GM21619 (cell line): Measurements from ENCODE around the gene EP300.
"Not testable (repeated sequence)": the region's sequence is repeated elsewhere in the genome, so short reads cannot be mapped to it uniquely, and the experiment has no call there.

Experiments
- ATAC-seq: cut with Tn5 transposase; IDR thresholded peaks from one replicate; pipeline ENCODE4 v1.9.1; 2021; ENCODE audit not compliant: unreplicated experiment

Gene EP300

DNA sequence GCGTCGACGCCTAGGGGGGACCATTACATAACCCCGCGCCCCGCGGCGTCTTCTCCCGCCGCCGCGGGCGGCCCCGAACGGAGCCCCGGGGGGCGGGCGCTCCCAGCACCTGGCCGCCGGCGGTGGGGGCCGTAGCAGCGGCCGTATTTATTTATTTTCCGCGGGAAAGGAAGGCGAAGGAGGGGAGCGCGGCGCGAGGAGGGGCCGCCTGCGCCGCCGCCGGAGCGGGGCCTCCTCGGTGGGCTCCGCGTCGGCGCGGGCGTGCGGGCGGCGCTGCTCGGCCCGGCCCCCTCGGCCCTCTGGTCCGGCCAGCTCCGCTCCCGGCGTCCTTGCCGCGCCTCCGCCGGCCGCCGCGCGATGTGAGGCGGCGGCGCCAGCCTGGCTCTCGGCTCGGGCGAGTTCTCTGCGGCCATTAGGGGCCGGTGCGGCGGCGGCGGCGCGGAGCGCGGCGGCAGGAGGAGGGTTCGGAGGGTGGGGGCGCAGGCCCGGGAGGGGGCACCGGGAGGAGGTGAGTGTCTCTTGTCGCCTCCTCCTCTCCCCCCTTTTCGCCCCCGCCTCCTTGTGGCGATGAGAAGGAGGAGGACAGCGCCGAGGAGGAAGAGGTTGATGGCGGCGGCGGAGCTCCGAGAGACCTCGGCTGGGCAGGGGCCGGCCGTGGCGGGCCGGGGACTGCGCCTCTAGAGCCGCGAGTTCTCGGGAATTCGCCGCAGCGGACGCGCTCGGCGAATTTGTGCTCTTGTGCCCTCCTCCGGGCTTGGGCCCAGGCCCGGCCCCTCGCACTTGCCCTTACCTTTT, at the start of gene EP300:
Gene EP300 (plus strand): TSS at position 570 of the 795 bp plus-strand sequence. CDS start 413 bp downstream, outside the sequence.
- ATAC-seq, result peak; percentile 39

DNA sequence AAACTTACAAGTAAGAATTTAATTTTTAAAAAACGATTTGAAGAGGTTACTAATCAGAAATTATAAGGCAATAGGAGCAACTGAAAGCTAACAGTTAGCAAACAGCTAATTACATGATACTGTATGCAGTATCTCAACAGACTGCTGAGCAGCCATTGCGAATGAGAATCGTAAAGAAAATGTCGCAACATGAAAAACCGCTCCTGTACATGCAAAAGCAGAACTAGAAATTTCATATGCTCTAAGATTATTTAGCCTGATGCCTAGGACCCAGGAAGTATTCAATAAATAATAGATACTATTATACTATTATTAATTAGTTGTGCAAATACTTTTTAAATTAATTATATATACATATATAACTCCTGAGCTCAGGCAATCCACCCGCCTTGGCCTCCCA, 48.7 kb upstream of the EP300 start:
- ATAC-seq, result no peak

DNA sequence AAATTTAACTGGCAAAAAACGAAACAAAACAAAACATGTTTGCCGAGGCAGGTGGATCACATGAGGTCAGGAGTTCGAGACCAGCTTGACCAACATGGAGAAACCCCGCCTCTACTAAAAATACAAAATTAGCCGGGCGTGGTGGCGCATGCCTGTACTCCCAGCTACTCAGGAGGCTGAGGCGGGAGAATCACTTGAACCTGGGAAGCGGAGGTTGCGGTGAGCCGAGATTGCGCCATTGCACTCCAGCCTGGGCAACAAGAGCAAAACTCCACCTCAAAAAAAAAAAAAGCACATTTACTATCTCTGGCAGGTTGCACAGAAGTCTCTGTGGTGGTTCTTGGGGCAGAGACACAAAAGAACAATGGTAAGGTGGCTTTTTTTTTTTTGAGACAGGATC, 46.8 kb upstream of the EP300 start:
- not testable (repeated sequence) for ATAC-seq

DNA sequence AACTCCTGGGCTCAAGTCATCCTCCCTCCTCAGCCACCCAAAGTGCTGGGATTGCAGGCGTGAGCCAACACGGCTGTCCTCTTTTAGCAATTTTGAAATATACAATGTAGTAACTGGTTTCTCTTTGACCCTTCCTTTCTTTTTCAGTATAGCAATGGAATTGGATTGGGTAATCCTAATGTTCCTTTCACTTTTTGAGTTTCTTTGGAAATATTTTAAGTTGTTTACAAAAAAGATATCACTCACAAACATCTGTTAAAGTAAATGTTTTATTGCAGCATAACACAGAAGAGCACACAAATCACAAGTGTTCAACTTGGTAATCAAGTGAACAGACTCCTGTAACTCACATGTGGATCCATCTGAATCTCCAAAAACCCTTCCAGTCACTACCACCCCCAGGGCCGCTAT, 44.6 kb upstream of the EP300 start:
- no peak for ATAC-seq

DNA sequence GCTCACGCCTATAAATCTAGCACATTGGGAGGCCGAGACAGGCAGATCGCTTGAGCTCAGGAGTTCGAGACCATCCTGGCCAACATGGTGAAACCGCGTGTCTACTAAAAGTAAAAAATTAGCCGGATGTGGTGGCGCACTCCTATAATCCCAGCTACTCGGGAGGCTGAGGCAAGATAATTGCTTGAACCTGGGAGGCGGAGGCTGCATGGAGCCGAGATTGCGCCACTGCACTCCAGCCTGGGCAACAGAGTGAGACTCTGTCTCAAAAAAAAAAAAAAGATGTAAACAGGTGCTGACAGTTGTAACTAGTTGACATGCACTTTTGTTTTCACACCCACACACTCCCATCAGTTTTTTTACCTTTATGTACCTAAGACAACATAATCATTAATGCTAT, 44.0 kb upstream of the EP300 start:
- ATAC-seq, result not testable (repeated sequence)

DNA sequence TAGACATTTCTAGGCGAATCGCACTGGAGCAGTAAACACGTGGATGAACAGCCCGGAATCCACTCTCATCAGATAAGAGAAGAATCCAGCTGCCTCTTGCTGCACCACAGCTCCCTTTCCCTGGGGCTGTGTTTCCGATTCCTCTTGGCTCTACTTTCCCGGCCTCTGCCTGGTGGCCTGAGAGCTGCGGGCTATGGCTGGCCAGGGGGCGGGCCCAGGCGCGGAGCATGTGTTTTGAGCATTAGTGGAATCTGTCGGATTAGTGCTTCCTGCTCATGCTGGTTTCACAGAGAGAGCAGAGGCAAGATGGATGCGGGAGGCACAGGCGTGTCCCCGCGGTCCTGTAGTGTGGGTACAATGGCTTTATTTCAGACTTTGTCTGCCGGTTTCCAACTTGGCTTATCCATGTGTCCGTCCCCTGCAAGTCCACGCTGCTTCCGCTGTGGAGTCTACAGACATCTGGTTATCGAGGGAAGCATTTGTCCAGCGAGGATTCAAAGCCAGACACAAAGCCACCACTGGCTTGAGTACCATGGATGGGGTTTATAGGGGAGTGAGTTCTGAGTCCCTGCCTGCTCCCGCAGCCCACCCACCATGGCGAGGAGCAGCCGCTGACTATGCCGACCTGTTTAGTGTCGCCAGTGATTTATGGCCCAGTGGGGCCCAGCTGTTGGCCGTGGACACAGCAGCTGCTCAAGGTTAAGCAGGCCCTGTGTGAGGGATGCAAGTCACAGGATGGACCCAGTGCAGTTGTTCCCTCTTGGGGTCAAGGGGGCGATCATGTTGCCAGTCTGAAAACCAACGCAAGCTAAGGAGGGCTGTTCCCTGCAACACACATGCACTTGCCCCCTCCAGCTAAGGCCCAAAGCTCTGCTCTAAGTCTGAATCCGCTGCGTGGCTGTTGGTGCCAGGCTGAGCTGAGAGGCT, 43.3 kb upstream of the EP300 start:
- no peak for ATAC-seq

DNA sequence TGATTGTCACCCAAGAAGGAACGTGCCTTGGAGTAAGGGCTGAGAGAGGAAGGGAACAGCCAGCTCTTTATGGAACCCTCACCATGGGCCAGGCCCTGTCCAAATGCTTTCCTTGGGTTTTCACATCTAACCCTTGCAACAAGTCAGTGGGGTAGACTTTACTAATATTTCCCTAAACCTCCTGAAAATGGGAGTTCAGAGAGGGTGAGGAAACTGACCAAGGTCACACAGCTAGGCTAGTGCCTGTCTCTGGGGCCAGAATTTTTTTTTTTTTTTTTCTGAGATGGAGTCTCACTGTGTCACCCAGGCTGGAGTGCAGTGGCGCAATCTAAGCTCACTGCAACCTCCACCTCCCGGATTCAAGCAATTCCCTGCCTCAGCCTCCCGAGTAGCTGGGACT, 42.6 kb upstream of the EP300 start:
- ATAC-seq, result not testable (repeated sequence)

DNA sequence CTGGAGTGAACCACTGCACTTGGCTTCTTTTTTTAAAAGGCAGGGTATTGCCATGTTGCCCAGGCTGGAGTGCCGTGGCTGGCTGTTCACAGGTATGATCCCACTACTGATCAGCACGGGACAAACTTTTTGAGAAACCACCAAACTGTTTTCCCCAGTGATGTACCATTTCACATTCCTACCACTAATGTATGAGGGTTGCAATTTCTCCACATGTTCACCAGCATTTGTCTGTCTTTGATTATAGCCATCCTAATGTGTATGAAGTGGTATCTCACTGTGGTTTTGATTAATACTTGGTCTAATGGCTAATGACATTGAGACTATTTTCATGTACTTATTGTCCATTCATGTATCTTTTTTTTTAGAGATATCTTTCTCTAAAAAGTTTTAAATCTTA, 41.5 kb upstream of the EP300 start:
- ATAC-seq, result no peak

DNA sequence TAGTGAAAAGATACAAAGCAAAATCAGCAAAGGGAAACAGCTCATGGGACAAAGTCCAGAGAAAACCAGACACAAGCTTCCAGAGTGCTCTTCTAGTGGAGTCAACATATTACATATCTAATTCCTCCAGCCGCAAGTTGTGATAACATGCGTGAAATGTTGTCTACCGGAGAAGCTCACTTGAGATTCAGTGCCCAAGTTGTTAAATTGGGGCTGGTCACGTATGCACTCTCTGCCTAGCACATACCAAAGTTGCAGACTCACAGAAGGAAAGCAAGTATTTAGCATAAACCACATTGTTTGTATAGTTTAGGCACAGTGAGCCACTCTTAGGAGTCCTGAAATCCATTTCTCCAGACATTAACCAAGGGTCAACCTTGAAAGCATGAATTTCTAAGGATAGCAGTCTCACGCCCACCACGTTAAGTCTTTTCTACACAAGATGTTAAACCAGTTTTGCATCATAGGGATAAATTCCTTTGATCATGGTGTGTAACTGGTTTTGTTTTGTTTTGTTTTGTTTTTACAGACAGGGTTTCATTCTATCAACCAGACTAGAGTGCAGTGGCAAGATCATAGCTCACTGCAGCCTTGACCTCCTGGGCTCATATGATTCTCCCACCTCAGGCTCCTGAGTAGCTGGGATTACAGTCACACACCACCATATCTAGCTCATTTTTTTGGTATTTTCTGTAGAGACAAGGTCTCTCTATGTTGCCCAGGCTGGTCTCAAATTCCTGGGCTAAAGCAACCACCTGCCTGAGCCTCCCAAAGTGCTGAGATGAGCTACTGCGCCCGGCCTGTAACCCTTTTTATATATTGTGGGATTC, 39.5 kb upstream of the EP300 start:
- ATAC-seq, result no peak

DNA sequence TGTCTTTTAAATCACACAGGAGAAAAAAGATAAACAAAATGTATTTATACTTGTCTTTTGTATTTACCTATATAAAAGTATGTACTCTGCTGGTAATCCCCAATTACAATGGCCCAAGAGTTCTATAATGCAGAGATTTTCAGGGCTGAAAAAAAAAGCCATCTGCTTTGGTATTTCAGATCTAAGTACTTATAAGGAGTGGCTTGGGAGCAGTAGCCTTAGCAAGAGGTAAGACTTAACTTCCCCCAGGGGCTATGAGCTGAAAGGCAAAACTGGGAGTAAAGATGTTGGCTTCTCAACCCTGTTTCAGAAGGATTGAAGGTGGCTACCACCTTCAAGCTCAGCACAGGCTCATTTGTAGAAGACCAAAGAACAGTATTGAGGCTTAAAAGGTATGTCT, 35.3 kb upstream of the EP300 start:
- ATAC-seq, result no peak

DNA sequence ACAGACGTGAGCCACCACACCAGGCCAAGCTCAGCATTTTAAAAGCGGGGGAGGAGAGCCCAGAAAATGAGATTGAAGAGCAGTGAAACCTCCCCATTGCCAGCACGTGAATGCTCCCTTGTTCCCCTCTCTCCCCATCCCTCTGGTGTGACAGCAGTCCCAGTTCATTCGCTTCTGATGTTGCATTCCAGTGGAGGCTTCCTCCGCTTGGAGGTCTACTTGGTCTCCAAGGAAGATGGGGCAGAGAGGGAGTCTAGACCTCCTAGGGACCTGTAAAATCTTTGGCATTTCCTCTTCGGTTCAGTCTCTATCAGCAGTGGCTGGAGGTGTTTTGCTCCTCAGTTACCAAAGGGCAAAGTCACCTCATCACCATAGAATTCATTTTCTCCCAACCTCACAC, 30.2 kb upstream of the EP300 start:
- no peak for ATAC-seq

DNA sequence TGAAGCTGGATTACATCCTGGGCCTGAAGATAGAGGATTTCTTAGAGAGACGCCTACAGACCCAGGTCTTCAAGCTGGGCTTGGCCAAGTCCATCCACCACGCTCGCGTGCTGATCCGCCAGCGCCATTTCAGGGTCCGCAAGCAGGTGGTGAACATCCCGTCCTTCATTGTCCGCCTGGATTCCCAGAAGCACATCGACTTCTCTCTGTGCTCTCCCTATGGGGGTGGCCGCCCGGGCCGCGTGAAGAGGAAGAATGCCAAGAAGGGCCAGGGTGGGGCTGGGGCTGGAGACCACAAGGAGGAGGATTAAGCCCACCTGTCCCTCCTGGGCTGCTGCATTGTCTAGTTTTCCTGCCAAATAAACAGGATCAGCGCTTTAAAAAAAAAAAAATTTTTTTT, 28.1 kb upstream of the EP300 start:
- not testable (repeated sequence) for ATAC-seq

DNA sequence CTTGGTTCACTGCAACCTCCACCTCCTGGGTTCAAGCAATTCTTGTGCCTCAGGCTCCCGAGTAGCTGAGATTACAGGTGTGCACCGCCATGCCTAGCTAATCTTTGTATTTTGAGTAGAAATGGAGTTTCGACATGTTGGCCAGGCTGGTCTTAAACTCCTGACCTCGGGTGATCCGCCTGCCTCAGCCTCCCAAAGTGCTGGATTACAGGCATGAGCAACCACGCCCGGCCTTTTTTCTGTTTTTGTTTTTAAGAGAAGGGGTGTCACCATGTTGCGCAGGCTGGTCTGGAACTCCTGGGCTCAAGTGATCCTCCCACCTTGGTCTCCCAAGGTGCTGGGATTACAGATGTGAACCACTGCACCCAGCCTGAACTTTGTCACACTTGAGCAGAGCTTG, 26.1 kb upstream of the EP300 start:
- ATAC-seq, result not testable (repeated sequence)

DNA sequence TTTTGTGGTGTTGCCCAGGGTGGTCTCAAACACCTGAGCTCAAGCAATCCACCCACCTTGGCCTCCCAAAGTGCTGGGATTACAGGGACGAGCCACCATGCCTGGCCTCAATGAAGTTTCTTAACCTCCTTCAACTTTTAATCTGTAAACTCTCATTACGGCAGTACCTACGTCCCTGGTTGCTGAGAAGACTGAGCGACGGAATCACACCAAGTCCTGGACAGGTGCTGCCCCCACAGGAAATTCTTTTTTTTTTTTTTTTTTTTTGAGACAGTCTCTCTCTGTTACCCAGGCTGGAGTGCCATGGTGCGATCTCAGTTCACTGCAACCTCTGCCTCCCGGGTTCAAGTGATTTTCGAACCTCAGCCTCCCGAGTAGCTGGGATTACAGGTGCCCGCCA, 24.4 kb upstream of the EP300 start:
- ATAC-seq, result not testable (repeated sequence)

DNA sequence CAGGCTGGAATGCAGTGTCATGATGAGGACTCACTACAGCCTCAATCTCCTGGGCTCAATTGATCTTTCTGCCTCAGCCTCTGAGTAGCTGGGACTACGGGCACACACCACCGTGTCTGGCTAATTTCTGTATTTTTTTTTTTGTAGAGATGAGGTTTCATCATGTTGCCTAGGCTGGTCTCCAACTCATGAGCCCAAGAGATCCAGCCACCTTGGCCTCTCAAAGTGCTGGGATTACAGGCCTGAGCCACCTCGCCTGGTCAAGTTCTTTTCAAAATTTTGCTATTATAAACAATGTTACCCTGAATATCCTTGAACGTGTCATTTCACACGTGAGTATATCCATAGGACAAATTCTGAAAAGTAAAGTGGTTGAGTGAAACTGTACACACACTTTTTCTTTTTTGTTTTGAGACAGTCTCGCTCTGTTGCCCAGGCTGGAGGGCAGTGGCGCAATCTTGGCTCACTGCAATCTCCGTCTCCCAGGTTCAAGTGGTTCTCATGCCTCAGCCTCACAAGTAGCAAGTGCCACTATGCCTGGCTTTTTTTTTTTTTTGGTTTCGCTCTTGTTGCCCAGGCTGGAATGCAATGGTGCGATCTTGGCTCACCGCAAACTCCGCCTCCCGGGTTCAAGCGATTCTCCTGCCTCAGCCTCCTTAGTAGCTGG, 21.6 kb upstream of the EP300 start:
- no peak for ATAC-seq

DNA sequence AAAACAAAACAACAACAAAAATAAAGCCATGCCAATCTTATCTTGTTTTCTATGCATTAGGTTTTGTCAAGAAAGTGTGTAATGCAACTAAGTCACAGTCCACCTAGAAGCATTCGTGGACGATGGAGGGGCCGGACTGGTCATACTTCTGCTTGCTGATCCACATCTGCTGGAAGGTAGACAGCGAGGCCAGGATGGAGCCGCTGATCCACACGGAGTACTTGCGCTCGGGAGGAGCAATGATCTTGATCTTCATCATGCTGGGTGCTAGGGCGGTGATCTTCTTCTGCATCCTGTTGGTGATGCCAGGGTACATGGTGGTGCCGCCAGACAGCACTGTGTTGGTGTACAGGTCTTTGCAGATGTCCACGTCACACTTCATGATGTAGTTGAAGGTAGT, 18.3 kb upstream of the EP300 start:
- ATAC-seq, result no peak

DNA sequence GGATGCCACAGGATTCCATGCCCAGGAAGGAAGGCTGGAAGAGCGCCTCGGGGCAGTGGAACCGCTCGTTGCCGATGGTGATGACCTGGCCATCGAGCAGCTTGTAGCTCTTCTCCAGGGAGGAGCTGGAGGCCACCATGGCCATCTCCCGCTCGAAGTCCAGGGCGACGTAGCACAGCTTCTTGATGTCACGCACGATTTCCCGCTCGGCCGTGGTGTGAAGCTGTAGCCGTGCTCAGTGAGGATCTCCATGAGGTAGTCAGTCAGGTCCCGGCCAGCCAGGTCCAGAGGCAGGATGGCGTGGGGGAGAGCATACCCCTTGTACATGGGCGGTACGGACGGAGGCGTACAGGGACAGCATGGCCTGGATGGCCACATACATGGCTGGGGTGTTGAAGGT, 17.9 kb upstream of the EP300 start:
- ATAC-seq, result no peak

DNA sequence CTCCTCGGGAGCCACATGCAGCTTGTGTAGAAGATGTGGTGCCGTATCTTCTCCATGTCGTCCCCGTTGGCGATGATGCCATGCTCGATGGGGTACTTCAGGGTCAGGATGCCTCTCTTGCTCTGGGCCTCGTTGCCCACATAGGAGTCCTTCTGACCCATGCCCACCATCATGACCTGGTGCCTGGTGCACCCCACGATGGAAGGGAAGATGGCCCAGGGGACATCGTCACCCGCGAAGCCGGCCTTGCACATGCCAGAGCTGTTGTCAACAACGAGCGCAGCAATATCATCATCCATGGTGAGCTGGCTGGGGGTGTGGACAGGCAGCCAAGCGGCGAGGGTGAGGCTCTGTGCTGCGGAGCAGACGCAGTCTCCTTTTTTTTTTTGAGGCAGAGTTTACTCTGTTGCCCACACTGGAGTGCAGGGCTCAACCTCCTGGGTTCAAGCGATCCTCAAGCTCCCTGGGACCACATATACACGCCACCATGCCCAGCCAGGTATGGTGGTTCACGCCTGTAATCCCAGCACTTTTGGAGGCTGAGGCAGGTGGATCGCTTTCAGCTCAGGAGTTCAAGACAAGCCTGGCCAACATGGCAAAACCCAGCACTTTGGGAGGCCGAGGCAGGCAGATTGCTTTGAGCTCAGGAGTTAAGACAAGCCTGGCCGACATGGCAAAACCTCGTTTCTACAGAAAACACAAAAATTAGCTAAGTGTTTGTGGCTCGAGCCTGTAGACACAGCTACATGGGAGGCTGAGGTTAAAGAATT, 17.3 kb upstream of the EP300 start:
- no peak for ATAC-seq

DNA sequence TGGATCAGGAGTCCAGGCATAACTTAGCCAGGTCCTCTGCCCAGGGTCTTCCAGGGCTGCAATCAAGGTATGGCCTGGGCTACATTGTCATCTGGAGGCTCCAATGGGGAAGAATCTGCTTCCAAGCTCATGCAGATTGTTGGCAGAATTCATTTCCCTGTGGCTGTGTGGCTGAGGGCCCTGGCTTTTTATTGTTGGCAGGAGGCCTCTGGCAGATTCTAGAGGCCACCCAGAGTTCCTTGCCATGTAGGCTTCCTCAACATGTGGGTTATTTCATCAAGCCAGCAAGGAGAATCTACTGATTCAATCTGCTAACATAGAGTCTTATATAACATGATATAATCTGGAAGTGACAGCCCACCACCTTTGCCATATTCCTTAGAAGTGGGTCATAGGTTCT, 16.4 kb upstream of the EP300 start:
- ATAC-seq, result no peak

DNA sequence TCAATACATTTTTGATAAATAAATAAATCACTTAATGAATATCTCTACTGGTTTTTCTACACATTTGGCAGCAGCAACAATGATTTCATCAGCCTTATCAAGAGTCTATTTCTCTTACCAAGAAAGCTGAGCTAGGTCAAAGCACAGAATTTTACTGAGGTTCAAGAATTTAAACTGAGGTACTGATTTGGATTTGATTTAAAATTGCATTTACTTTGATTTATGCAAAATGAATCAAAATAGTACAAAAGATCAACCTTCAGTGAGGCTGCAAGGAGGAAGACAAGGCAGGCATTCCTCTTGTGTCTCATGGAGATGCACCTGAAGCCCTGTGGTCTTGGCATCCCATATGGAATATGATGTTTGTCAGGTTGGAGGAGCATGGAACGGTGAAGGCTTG, 15.5 kb upstream of the EP300 start:
- no peak for ATAC-seq
